Measurements from ENCODE around the gene HOXA9. TPM values are rescaled to one million over a fixed set of nuclear protein-coding genes. Genes with fewer than 3 reads are reported as not detected.

Gene HOXA9
- total RNA-seq, 1 experiment from 2014 or later, result 6.9 TPM

DNA sequence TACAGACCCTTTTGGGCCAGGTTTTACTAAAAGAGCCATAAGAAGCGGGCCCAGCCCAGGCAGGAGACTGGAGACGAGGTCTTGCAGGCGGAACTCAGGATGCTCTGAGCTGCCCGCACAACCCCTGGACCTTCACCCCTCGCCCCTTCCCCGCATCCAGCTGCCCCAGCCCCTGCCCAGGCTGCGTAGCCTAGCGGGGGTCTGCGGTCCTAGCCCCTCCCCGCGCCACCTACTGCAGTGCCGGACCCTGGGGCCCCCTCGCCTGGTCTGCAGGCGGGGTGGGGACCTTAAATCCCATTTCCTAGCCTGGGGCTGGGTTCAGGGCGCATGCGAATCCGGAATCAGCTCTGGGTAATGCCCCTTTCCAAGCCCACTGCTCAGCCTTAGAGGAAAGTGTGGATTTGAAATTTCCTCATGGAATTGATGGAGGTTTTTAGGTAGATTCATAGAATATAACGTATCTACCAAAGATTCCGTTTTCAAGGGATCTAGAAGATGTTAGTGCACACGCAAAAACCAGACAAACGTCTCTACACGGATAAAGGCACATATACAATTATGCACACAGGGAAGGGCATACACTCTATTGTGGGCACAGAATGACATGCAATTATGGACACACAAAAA lies 12.4 kb downstream of the HOXA9 start:
- no peaks in the 10 kb centered on the region for H3K27me3 Mint-ChIP-seq (ENCODE audit: insufficient read depth, unreplicated experiment)
- CTCF ChIA-PET, result interaction anchor here (0.6 to 5.8 kb wide), 4 partner anchors 9 to 1262 kb away, joined by 3 to 57 read pairs (median 4); no protein-coding TSS in a partner anchor
- no peak for TF ChIP-seq CTCF (IDR thresholded peaks at IDR 0.05; ENCODE audit: unreplicated experiment)

DNA sequence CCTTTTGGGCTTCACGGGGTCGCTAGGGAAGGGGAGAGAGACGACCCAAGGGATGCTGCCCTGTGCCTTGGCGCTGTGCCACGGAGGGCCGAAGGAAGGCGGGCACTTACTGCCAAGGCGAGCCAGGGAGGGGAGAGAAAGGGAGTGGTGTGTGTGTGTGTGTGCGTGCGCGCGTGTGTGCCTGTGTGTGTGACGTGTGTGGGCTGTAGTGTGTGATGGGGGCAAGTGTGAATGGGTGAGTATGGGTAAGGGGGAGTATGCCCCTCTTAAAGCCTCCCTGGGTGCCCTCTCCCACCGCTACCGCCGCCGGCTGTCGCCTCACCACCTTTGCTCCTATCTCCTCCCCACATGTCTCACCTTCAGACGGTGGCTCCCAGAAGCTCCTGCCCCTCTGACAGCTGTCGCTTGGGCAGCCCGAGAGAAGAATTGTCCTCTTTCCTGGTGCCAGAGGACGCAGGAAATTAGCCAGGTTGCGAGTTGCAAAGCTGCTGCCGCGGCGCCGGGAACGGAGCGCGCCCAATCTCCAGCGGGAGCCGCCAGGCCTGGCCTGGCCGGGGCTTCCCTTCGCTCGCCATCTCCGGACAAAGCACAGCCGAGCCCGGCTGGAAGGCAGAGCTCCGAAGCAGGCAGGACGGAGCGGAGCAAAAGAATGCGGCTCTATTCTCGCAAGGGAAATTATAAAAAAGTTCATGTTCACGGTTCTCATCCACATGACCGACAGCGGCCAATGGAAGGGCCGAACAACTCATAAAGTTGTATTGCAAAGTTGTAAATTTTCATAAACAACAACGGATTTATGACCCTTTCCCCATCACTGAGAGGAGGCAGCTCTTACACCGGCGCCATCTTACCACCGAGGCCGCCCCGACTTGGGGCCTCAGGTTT lies 13.2 kb downstream of the HOXA9 start, which contains the start of gene HOXA3:
Gene HOXA3 (minus strand): TSS at position 653 of the 885 bp plus-strand sequence. CDS start 41,943 bp downstream, outside the sequence.
- H3K27me3 Mint-ChIP-seq (ENCODE audit: insufficient read depth, unreplicated experiment), result no peaks in the 10 kb centered on the region
- H3K4me1 Mint-ChIP-seq (ENCODE audit: insufficient read depth, unreplicated experiment), result peaks cover 16% of the 10 kb centered on the region
- TF ChIP-seq CTCF (IDR thresholded peaks at IDR 0.05; ENCODE audit: unreplicated experiment), result no peak
- H3K4me3 Mint-ChIP-seq (ENCODE audit: unreplicated experiment), result no peak within 1 kb of the TSS
- ChIA-PET POLR2A (no interaction called here), CTCF (interaction anchor here (0.6 to 5.8 kb wide), 6 partner anchors 8 to 1261 kb away, joined by 3 to 57 read pairs (median 4); no protein-coding TSS in a partner anchor)
- no peaks in the 10 kb centered on the region for H3K36me3 Mint-ChIP-seq (ENCODE audit: insufficient read depth, unreplicated experiment)
- H3K27ac Mint-ChIP-seq (ENCODE audit: low read depth, unreplicated experiment), result no peak within 1 kb of the TSS
- no TSS peak for BruUV-seq (replicated peaks)
- DNase-seq (ENCODE audit: unreplicated experiment), result no peak
- no peaks in the 10 kb centered on the region for H3K9me3 Mint-ChIP-seq (ENCODE audit: unreplicated experiment)
- intact Hi-C loops (cut with micrococcal nuclease), result no loop called here

More for the DNA sequence above, 12.4 kb downstream of the HOXA9 start:
- H3K4me3 Mint-ChIP-seq (ENCODE audit: unreplicated experiment), result no peak overlapping the region
- POLR2A ChIA-PET, result interaction anchor here (0.9 kb wide), 1 partner anchor 478 kb away, joined by 3 read pairs; no protein-coding TSS in a partner anchor
- peaks cover 16% of the 10 kb centered on the region for H3K4me1 Mint-ChIP-seq (ENCODE audit: insufficient read depth, unreplicated experiment)
- intact Hi-C loops (cut with micrococcal nuclease), result no loop called here
- H3K9me3 Mint-ChIP-seq (ENCODE audit: unreplicated experiment), result no peaks in the 10 kb centered on the region
- no peaks in the 10 kb centered on the region for H3K36me3 Mint-ChIP-seq (ENCODE audit: insufficient read depth, unreplicated experiment)
- H3K27ac Mint-ChIP-seq (ENCODE audit: low read depth, unreplicated experiment), result no peak overlapping the region
- BruUV-seq (replicated peaks), result no TSS peak
- no peak for DNase-seq (ENCODE audit: unreplicated experiment)

- DNase-seq (ENCODE audit: unreplicated experiment), result no peak
Observed at GRCh38 chr7:27151341-27151930, 13.9 kb downstream of the HOXA9 start.

More at GRCh38 chr7:27151341-27151930, 13.9 kb downstream of the HOXA9 start:
- ChIA-PET POLR2A (interaction anchor here (1.0 to 5.2 kb wide), 7 partner anchors 11 to 1207 kb away, joined by 3 to 65 read pairs (median 5); partner anchors contain the start of gene HOXA9), CTCF (interaction anchor here (0.6 to 5.8 kb wide), 11 partner anchors 8 to 795 kb away, joined by 3 to 57 read pairs (median 6); no protein-coding TSS in a partner anchor)
- no peaks in the 10 kb centered on the region for H3K36me3 Mint-ChIP-seq (ENCODE audit: insufficient read depth, unreplicated experiment)
- H3K4me3 Mint-ChIP-seq (ENCODE audit: unreplicated experiment), result no peak overlapping the region
- H3K27me3 Mint-ChIP-seq (ENCODE audit: insufficient read depth, unreplicated experiment), result no peaks in the 10 kb centered on the region
- no TSS peak for BruUV-seq (replicated peaks)
- peaks cover 16% of the 10 kb centered on the region for H3K4me1 Mint-ChIP-seq (ENCODE audit: insufficient read depth, unreplicated experiment)
- no peaks in the 10 kb centered on the region for H3K9me3 Mint-ChIP-seq (ENCODE audit: unreplicated experiment)
- no peak for TF ChIP-seq CTCF (IDR thresholded peaks at IDR 0.05; ENCODE audit: unreplicated experiment)
- intact Hi-C loops (cut with micrococcal nuclease), result no loop called here
- no peak overlapping the region for H3K27ac Mint-ChIP-seq (ENCODE audit: low read depth, unreplicated experiment)
